Stimulated activated CD8-positive, alpha-beta memory T cell treated with anti-CD3 and anti-CD28 coated beads, Interleukin-4, amount 100 ng/mL, for 4 hours (primary cell): ENCODE data around the gene INS.
"Not testable (repeated sequence)": the region's sequence is repeated elsewhere in the genome, so short reads cannot be mapped to it uniquely, and the experiment has no call there.

Experiments used
- DNase-seq, 2 donors: peaks; one replicate each; pipeline ENCODE4 v3.0.0-alpha.2; 2020; ENCODE audit warnings: low read depth in 2 of 2, low spot score in 1 of 2

The INS gene

GRCh38 chr11:2182692-2183474 is 21.9 kb upstream of the INS start:
- DNase-seq = no peak

DNA sequence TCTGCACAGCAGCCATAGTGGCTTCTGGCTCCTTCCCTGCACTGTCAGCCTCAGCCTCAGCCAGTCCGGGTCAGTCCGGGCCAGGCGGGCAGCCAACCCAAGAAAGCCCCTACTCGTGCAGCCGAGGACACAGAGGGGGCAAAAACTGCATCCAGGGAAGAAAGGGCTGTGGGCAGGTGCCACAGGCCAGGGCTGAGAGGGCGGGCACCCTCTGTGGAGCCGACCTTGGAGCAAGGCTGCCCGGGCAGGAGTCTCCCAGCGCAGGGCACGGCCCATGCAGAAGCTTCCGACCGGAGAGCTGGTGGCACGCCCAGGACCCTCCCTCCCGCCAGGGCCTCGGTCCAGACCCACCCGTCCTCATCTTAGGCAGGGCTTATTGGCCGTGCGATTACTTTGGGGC is 21.1 kb upstream of the INS start:
- DNase-seq = no peak

DNA sequence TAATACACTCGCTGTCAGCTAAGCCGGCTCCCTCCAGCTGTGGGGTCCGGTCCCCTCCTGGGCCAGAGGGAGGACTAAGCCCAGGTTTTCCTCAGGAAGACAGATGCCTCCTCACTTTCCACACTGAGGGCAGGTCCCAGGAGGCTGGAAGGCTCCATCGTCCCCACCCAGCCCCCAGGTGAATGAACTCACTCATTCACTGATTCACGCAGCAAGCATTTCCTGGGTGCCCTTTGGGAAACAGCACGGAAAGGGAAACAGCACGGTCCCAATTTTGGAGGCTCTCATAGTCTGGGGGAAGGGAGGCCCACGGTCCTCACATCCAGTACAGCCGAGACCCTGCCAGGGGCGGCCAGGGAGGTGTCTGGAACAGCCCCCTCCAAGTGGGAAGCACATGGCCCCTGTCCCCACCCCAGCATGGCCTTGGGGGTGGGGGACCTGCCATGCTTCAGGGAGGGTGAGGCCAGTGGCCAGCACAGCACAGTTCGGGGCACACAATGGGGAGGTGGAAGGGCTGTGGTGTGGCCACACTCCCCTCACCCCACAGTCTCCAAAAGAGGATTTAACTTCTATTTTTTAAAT is 19.9 kb upstream of the INS start:
- DNase-seq = no peak

GRCh38 chr11:2180347-2180746 is 19.3 kb upstream of the INS start:
- no peak for DNase-seq

DNA sequence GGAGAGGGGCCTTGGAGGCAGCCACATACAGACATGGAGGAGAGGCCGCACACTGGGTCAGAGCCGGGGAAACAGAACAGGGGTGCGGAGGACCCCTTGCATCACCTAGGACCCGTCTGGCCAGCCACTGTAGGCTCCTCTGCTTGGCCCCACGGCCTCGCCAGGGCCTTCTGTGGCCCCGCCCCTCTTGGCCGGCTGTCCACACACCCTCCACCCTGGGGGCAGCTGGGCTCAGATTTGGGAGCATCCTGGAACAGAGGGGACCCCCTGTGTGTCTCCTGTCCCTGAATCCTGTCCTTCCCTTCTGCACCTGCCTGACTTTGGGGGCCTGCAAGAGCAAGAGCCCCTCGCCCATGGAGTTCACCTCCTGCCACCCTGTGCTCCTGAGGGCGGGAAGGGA is 18.5 kb upstream of the INS start:
- no peak for DNase-seq

DNA sequence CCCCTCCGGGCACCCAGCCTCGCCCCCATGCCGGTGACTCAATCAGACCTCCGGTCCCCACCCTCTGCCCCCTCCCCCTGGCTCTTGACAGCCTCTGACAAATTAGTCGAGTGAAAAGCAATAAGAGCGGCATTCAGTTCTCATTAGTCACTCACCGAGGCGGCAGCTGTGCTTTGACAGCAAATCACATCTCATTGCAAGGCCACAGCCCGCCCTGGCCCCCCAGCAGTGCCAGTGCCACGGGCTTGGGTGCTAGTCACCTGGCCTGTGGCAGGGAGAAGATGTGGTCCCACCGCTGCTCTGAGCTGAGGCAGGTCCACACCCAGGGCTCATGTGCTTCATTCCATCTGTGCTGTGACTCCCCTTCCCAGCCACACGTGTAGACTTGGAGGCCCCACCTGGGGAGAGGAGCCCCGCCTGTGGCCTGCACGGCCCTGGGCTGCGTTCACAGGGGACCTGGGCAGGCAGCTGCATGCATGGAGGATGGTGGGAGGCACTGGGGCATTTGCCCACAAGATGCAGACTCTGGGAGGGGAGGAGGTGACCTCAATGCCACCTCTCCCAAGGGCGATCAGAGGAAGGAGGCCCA is 18.0 kb upstream of the INS start:
- no peak for DNase-seq

GRCh38 chr11:2178055-2178773 is 17.2 kb upstream of the INS start:
- not testable (repeated sequence) for DNase-seq

GRCh38 chr11:2177076-2177475 is 16.1 kb upstream of the INS start:
- DNase-seq = no peak

DNA sequence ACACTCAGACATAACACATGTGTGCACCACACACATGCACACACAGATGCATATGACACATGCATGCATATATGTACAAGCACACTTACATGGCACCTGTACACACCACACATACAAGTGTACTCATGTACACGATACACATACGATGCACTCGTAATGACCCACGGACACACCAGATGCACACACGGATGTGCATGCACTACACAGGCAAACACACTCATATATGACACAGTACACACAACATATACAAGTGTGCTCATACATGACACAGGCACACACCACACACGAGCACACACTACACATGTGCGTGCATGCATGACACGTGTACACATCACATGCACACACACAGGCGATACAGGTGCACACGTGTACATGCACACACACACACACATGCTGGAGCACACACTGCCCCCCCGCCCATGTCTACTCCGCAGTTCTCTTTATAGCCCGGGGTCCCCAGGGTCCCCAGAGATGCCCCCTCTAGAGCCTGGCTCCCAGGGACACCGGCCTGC is 15.4 kb upstream of the INS start:
- no peak for DNase-seq

DNA sequence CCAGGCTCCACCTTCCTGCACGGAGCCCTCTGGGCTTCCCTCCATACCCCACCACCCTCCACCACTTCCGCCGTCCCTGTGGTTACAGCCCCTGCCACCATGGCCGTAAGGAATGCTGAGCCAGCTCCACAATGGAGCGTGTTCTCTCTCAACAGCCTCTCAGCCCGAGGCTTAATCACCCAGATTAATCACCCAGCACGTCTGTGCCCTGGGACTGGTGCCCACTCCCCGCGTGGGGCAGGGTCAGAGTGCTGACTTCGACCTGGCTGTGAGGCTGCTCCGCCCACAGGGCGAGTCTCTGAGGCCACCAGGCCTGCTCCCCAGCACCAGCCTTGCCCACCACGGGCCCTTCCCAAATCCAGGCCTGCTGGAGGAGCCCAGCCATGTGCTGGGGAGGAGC is 14.7 kb upstream of the INS start:
- DNase-seq = no peak

- DNase-seq = no peak
These were observed 13.4 kb upstream of the INS start for GRCh38 chr11:2174361-2174760.

DNA sequence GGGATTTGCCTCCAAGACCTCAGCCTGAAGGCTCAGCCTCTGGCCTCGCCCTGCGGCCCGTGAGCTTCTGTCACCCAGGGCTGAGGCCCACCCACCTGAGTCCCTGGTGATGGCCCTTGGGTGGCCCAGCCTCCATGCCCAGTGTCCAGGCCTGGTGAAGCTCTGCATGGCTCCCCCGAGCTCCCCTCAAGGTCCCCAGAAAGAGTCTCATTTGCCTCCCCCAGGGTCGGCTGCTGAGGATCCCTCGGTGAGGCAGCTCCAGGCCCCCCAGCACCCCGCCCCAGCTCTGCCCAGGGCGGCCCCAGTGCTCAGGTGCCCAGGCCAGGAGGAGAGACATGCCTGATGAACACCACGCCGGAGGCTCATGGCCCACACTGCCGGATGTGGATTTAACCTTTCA is 12.8 kb upstream of the INS start:
- DNase-seq = no peak

GRCh38 chr11:2173150-2173693 is 12.2 kb upstream of the INS start:
- DNase-seq = no peak

DNA sequence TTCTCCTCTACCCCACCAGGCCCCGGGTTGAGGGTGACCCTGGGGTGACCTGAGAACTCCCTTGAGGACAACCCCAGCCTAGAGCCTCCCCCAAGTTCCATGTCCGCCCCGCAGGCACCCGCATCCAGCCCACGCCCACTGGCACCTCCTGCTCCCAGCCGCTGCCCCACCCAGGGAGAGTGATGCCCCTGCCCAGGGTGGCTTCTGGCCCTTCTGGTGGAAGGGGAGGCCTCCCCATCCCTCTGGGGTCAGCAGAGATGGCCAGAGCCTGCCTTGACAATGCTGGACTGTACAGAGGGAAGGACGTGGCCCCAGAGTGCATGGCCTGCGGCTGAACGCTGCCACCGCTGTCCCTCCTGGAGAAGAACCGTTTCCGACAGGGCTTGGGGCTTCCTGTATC is 11.7 kb upstream of the INS start:
- no peak for DNase-seq

- no peak for DNase-seq
These were observed 10.6 kb upstream of the INS start, which contains the start of gene TH for GRCh38 chr11:2171591-2172003. Gene TH, minus strand, starts transcription at chr11:2171815. Its CDS starts 29 bp downstream, at chr11:2171786.

DNA sequence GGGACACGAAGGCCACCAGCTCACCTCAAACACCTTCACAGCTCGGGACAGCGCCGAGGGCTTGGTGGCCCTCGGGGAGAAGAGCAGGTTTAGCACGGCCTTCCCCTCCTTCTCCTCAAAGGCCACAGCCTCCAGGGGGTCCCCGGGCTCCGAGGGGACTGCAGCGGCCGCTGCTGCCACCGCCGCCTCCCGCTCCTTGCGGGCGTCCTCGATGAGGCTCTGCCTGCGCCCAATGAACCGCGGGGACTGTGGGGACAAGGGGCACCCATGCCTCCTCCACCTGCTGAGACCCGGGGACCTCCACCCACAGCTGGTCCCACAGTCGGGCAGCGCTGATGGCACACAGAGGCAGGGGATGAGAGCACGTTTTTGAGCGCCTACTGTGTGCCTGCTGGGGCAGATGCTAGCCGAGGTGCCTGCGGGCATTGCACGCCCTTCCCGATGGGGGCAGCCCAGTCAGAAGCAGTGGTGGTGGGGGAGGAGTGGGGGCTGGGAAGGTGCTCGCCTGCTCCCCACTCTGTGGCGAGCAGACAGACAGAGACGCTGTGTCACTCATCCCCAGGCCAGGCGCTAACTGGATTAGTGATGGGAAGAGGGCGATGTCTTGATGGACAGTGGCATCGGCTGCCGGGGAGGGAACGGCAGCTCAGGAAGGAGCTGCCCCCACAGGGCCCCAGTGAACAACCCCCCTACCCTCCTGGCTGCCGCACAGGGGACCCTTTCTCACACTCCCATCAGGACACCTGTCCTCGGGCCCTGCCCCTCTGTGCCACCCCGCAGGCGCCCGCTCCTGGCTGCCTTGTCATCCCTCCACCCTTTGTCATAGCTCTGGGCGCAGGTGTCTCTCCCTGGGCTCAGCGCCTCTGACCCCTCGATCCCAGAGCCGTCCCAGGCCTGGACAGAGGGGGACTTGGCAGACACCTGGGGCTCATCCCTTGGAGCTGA is 8.9 kb upstream of the INS start:
- no peak for DNase-seq

DNA sequence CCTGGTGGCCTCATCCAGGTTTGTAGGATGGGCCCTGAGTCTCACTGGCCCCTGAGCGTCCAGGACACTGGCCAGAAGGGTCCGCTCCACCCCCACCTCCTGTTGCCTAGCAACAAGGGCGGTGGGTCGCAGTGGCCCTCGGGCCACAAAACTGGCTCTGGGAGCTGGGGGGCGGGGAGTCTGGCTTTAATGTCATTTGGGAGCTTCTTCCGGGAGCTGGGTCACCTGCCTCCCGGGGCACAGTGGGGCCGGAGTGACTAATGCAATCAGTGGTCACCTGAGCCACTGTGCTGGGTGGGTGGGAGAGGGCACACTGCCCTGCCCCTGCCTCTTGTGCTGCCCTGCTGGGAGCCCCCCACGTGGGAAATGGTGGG is 8.0 kb upstream of the INS start:
- DNase-seq = no peak

DNA sequence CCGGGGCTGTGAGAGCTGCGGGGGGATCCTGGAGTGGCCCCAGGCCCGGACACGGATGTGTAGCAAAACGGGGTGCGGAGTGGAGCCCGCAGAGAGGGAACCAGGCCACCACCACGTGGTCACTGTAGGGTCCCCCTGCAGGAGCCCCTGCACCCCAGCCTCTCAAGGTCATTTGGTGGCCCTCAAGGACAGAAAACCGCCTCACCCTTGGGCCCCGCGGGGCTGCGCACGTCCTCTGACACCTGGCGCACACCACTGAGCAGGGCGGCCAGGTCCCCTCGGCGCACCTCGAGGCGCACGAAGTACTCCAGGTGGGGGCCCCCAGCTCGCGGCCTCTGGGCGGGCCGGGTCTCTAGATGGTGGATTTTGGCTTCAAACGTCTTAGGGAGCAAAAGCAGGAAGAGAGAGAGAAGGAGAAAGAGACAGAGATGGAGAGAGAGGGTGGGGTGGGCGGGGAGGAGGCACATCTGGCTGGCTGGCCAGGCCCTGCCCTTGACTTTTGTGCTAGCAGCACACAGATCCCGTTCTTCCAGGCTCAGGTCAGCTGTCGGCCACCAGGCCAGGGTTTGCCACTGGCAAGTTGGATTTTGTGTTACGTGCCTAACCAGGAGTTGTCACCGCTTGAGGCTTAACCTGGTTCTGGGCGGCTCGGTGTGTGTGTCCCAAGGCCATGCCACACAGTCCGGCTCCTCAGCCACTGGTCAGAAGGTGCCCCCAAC is 7.4 kb upstream of the INS start:
- no peak for DNase-seq

DNA sequence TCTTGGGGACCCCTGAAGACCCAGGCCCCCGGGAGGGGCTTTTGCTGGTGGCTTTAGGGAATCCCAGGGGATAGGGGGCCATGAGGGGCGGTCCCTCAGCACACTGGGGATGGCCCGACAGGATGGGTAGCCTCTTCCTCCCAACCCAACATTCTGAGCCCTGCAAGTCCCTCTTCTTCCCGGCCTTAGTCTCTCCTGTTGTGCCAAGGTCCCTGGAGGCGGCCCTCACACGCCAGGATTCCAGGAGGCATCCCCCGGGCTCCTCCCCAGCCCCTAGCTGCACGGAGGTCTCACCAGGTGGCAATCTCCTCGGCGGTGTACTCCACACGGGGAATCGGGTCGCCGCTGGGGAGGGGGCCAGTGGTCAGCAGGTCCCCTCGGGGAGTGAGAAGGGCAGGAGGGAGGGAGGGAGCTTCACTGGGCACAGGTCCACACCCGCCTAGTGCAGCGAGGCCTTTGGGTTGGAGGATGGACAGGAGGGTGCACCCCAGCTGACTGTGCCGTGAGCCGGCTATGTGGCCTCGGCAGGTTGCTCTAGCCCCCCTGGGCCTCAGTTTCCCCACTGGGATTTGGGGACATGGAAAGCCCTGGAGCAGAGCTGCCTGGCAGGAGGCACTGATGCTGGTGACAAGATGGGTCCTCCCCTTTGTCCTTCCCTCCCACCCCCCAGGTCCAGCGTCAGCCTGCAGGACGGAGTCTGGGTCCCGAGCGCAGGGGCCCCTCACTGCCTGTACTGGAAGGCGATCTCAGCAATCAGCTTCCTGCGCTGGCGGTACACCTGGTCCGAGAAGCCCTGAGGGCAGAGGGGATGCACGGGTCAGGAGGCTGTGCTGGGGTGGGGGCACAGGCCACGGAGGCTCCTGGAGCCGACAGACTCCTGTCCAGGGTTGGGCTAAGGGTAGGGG is 6.4 kb upstream of the INS start:
- no peak for DNase-seq
